ENCODE results near the gene ATM.
"Not testable (repeated sequence)": the region's sequence is repeated elsewhere in the genome, so short reads cannot be mapped to it uniquely, and the experiment has no call there.

The ATM gene

GRCh38 chr11:108233277-108233945 lies 10.5 kb downstream of the ATM start:
- Mint-ChIP-seq H3K9me3 (ENCODE audit: low read depth) (no peaks in the 10 kb centered on the region), H3K27ac (peak overlapping the region; percentile 94), H3K27me3 (no peaks in the 10 kb centered on the region), H3K36me3 (peaks cover 17% of the 10 kb centered on the region), H3K4me1 (ENCODE audit: low read depth) (peaks cover 87% of the 10 kb centered on the region), H3K4me3 (peak overlapping the region; percentile 20)

GRCh38 chr11:108235192-108235591 lies 12.3 kb downstream of the ATM start:
- Mint-ChIP-seq H3K4me1 (ENCODE audit: low read depth) (peaks cover 88% of the 10 kb centered on the region), H3K36me3 (peaks cover 18% of the 10 kb centered on the region), H3K9me3 (ENCODE audit: low read depth) (peaks cover under 1% of the 10 kb centered on the region), H3K27me3 (no peaks in the 10 kb centered on the region), H3K4me3 (no peak overlapping the region), H3K27ac (peak overlapping the region; percentile 95)

GRCh38 chr11:108235633-108236032 lies 12.8 kb downstream of the ATM start:
- Mint-ChIP-seq H3K9me3 (ENCODE audit: low read depth) (peaks cover 3% of the 10 kb centered on the region), H3K27me3 (no peaks in the 10 kb centered on the region), H3K36me3 (peaks cover 20% of the 10 kb centered on the region), H3K27ac (peak overlapping the region; percentile 95), H3K4me1 (ENCODE audit: low read depth) (peaks cover 89% of the 10 kb centered on the region), H3K4me3 (peak overlapping the region; percentile 81)

GRCh38 chr11:108237058-108237481 lies 14.2 kb downstream of the ATM start:
- peaks cover 86% of the 10 kb centered on the region for H3K4me1 Mint-ChIP-seq (ENCODE audit: low read depth)
- H3K27ac Mint-ChIP-seq = peak overlapping the region; percentile 95
- peaks cover 3% of the 10 kb centered on the region for H3K9me3 Mint-ChIP-seq (ENCODE audit: low read depth)
- H3K36me3 Mint-ChIP-seq = peaks cover 15% of the 10 kb centered on the region
- peak overlapping the region; percentile 81 for H3K4me3 Mint-ChIP-seq
- H3K27me3 Mint-ChIP-seq = no peaks in the 10 kb centered on the region

GRCh38 chr11:108239076-108239475 lies 16.2 kb downstream of the ATM start:
- Mint-ChIP-seq H3K36me3 (peaks cover 12% of the 10 kb centered on the region), H3K4me3 (peak overlapping the region; percentile 68), H3K27me3 (no peaks in the 10 kb centered on the region), H3K4me1 (ENCODE audit: low read depth) (peaks cover 87% of the 10 kb centered on the region), H3K9me3 (ENCODE audit: low read depth) (peaks cover 3% of the 10 kb centered on the region), H3K27ac (peak overlapping the region; percentile 91)

- Mint-ChIP-seq H3K27me3 (no peaks in the 10 kb centered on the region), H3K4me3 (peak overlapping the region; percentile 68), H3K36me3 (peaks cover 13% of the 10 kb centered on the region), H3K27ac (peak overlapping the region; percentile 94), H3K9me3 (ENCODE audit: low read depth) (peaks cover 3% of the 10 kb centered on the region), H3K4me1 (ENCODE audit: low read depth) (peaks cover 86% of the 10 kb centered on the region)
Measured at GRCh38 chr11:108241330-108242037, 18.6 kb downstream of the ATM start.

- Mint-ChIP-seq H3K9me3 (ENCODE audit: low read depth) (peaks cover 3% of the 10 kb centered on the region), H3K36me3 (peaks cover 15% of the 10 kb centered on the region), H3K4me3 (peak overlapping the region; percentile 68), H3K4me1 (ENCODE audit: low read depth) (peaks cover 86% of the 10 kb centered on the region), H3K27me3 (no peaks in the 10 kb centered on the region), H3K27ac (peak overlapping the region; percentile 94)
Measured at GRCh38 chr11:108242422-108242821, 19.6 kb downstream of the ATM start.

GRCh38 chr11:108246308-108246707 lies 23.4 kb downstream of the ATM start:
- Mint-ChIP-seq H3K27ac (peak overlapping the region; percentile 87), H3K4me1 (ENCODE audit: low read depth) (peaks cover 85% of the 10 kb centered on the region), H3K9me3 (ENCODE audit: low read depth) (no peaks in the 10 kb centered on the region), H3K36me3 (peaks cover 19% of the 10 kb centered on the region), H3K27me3 (no peaks in the 10 kb centered on the region), H3K4me3 (peak overlapping the region; percentile 17)

- peaks cover 23% of the 10 kb centered on the region for H3K36me3 Mint-ChIP-seq
- H3K27me3 Mint-ChIP-seq = no peaks in the 10 kb centered on the region
- no peaks in the 10 kb centered on the region for H3K9me3 Mint-ChIP-seq (ENCODE audit: low read depth)
- H3K27ac Mint-ChIP-seq = peak overlapping the region; percentile 87
- peaks cover 86% of the 10 kb centered on the region for H3K4me1 Mint-ChIP-seq (ENCODE audit: low read depth)
- peak overlapping the region; percentile 17 for H3K4me3 Mint-ChIP-seq
Measured at GRCh38 chr11:108246885-108247284, 24.0 kb downstream of the ATM start.

- Mint-ChIP-seq H3K27me3 (no peaks in the 10 kb centered on the region), H3K9me3 (ENCODE audit: low read depth) (no peaks in the 10 kb centered on the region), H3K27ac (no peak overlapping the region), H3K36me3 (peaks cover 19% of the 10 kb centered on the region), H3K4me3 (no peak overlapping the region), H3K4me1 (ENCODE audit: low read depth) (peaks cover 75% of the 10 kb centered on the region)
Measured at GRCh38 chr11:108253176-108253575, 30.3 kb downstream of the ATM start.

- H3K27ac Mint-ChIP-seq = peak overlapping the region; percentile 84
- H3K36me3 Mint-ChIP-seq = peaks cover 35% of the 10 kb centered on the region
- no peaks in the 10 kb centered on the region for H3K27me3 Mint-ChIP-seq
- peaks cover 7% of the 10 kb centered on the region for H3K9me3 Mint-ChIP-seq (ENCODE audit: low read depth)
- H3K4me3 Mint-ChIP-seq = no peak overlapping the region
- H3K4me1 Mint-ChIP-seq (ENCODE audit: low read depth) = peaks cover 43% of the 10 kb centered on the region
Measured at GRCh38 chr11:108269583-108269982, 46.7 kb downstream of the ATM start.

- H3K36me3 Mint-ChIP-seq = peaks cover 42% of the 10 kb centered on the region
- H3K27me3 Mint-ChIP-seq, H3K4me3 Mint-ChIP-seq: not testable (repeated sequence)
- peaks cover 13% of the 10 kb centered on the region for H3K9me3 Mint-ChIP-seq (ENCODE audit: low read depth)
- peak overlapping the region; percentile 95 for H3K27ac Mint-ChIP-seq
- H3K4me1 Mint-ChIP-seq (ENCODE audit: low read depth) = peaks cover 75% of the 10 kb centered on the region
Measured at GRCh38 chr11:108276985-108277616, 54.2 kb downstream of the ATM start.

GRCh38 chr11:108278546-108278945 lies 55.7 kb downstream of the ATM start:
- peaks cover 33% of the 10 kb centered on the region for H3K36me3 Mint-ChIP-seq
- peaks cover 74% of the 10 kb centered on the region for H3K4me1 Mint-ChIP-seq (ENCODE audit: low read depth)
- H3K27ac Mint-ChIP-seq = peak overlapping the region; percentile 95
- H3K4me3 Mint-ChIP-seq = peak overlapping the region; percentile 15
- H3K27me3 Mint-ChIP-seq = no peaks in the 10 kb centered on the region
- H3K9me3 Mint-ChIP-seq (ENCODE audit: low read depth) = peaks cover 13% of the 10 kb centered on the region

GRCh38 chr11:108278954-108279353 lies 56.1 kb downstream of the ATM start:
- peaks cover 75% of the 10 kb centered on the region for H3K4me1 Mint-ChIP-seq (ENCODE audit: low read depth)
- H3K27me3 Mint-ChIP-seq = no peaks in the 10 kb centered on the region
- peaks cover 29% of the 10 kb centered on the region for H3K36me3 Mint-ChIP-seq
- H3K4me3 Mint-ChIP-seq = peak overlapping the region; percentile 8
- peaks cover 12% of the 10 kb centered on the region for H3K9me3 Mint-ChIP-seq (ENCODE audit: low read depth)
- H3K27ac Mint-ChIP-seq = peak overlapping the region; percentile 95

GRCh38 chr11:108286370-108286769 lies 63.5 kb downstream of the ATM start:
- Mint-ChIP-seq H3K36me3 (peaks cover 11% of the 10 kb centered on the region), H3K27me3 (no peaks in the 10 kb centered on the region), H3K27ac (peak overlapping the region; percentile 84), H3K4me3 (no peak overlapping the region), H3K4me1 (ENCODE audit: low read depth) (peaks cover 43% of the 10 kb centered on the region), H3K9me3 (ENCODE audit: low read depth) (no peaks in the 10 kb centered on the region)
